Renal cortical epithelial cell (primary cell): Measurements from ENCODE around the gene OSTC. TPM values are rescaled to one million over a fixed set of nuclear protein-coding genes. Genes with fewer than 3 reads are reported as not detected.

Experiments used
- DNase-seq: peaks from one replicate; pipeline ENCODE4 v3.0.0-alpha.2; 2011; ENCODE audit warnings: low read depth
- total RNA-seq: library from RNA; depleted of rRNA; stranded (reverse); fragments of >200 nt; gene quantifications from 2 replicates; pipeline ENCODE4 v1.2.3, GENCODE V29; 2014

OSTC gene
- total RNA-seq, 1 donor from 2014 or later = 138 TPM

DNA sequence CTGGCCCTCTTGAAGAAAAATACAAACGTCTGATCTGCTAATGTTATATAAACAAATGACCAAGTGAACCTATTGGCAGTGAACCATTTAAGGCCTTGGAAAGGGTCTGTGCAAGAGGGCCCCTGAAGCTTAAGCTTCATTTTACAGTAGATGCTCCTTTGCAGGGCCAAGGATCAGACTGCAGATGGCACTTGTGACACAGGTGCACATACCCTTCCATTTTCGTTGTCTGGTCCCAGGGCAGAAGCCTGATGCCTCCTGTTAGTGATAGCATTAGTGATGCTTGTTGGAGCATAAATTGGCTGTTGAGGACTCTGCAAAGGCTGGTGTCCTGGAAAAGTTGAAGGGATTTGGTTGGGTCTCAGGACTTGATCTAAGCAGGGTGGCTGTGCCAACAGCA, 65.9 kb downstream of the OSTC start:
- DNase-seq = no peak

DNA sequence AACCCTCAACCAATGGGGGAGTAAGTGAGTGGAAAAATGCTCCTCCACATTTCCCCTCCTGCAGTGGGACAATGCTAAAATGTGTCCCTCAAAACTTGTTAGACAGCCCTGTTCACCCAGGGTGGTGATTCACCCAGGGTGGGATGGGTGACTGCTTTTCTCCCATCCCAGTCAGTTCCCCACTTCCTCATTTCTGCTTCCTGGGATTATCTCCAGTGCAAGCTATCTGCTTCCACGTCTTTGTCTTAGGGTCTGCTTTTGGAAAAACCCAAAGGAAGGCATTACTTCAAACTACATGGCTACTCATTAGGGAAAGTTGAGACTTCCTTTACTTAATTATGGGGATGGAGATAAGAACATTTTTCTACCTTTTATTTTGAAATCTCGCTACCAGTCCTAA, 67.0 kb downstream of the OSTC start:
- no peak for DNase-seq

Other genes with a start within 250 kb of the OSTC start
- 569 and 817 TPM in 2 replicates for gene RPL34, start 30.0 kb upstream of the OSTC start, total RNA-seq
- not detected in 2 replicates for gene ETNPPL, start 112.5 kb downstream of the OSTC start, total RNA-seq